GM18867 (cell line): ENCODE results near the gene GRAMD1A.
"Not testable (repeated sequence)": the region's sequence is repeated elsewhere in the genome, so short reads cannot be mapped to it uniquely, and the experiment has no call there.

Source experiments
- ATAC-seq: cut with Tn5 transposase; IDR thresholded peaks from one replicate; pipeline ENCODE4 v1.9.1; 2021; ENCODE audit warnings: mild to moderate bottlenecking, moderate library complexity; ENCODE audit not compliant: unreplicated experiment

The GRAMD1A gene

GRCh38 chr19:35000647-35001501 lies 751 bp downstream of the GRAMD1A start:
- ATAC-seq, result no peak

GRCh38 chr19:35002037-35002535 lies 2.0 kb downstream of the GRAMD1A start:
- no peak for ATAC-seq

GRCh38 chr19:35004517-35005255 lies 4.6 kb downstream of the GRAMD1A start:
- ATAC-seq, result no peak

DNA sequence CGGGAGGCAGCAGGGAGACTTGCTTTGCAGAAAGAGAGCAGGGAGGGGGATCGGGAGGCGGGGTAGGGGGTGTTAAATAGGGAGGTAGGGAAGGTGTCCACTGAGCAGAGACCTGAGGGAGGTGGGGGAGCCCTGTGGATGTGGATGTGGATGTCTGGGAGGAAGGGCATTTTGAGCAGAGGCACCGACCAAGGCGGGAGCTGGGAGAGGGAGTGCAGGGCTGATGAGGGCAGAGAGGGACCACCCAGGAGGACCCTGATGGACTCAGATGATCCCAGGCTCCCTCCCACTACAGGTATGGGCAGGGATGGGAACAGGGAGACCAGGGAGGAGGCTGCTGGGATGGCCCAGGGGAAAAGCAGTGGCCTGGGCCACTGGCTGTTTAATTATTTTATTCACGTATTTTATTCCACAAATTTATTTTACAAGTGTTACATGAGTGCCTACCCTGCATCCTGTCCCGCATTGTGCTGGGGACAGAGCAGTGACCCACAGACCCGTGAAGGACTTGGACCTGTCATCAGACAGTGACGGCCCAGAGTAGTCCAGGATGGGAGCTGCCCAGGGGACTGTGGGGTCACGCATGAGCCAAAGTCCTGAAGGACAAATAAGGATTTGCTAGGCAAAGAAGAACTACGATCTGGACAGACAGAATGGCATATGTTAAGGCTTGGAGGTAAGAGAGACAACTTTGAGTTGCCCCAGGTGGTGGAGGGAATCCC lies 5.3 kb downstream of the GRAMD1A start:
- ATAC-seq, result no peak

DNA sequence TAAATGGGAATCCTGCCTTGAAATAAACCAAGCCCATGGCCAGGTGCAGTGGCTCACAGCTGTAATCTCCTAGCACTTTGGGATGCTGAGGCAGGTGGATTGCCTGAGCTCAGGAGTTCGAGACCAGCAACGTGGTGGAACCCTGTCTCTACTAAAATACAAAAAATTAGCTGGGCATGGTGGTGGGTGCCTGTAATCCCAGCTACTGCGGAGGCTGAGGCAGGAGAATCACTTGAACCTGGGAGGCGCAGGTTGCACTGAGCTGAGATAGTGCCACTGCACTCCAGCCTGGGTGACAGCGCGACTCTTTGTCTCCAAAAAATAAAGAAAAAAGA lies 5.9 kb downstream of the GRAMD1A start:
- not testable (repeated sequence) for ATAC-seq

DNA sequence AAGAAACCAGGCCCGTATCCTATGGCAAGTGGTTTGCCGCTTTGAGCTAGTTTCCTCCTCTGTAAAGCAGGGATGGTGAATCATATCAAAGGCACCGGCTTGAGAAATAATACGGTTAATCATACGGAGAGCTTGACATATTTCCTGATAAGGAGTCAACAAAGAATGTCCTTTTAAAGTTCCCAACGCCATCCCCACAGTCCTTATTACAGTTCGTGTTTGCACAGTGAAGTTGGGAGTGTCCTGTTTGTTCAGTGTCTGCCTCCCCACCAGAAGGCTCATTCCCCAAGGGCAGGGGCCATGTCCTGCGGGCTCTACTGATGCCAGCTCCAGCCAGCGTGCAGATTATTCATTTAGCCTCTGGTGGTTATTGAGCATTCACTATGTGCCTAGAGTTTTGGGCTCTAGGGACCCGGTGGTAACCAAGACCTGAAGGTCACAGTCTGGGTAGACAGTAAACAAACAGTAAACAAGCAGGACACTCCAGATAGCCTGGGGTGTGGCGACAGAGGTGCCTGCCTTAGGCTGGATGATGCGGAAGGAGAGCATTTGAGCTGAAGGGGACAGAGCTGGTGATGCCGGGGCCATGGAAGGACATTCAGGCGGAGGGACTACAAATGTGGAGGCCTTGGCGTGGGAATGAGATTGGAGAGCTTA lies 6.3 kb downstream of the GRAMD1A start:
- no peak for ATAC-seq

DNA sequence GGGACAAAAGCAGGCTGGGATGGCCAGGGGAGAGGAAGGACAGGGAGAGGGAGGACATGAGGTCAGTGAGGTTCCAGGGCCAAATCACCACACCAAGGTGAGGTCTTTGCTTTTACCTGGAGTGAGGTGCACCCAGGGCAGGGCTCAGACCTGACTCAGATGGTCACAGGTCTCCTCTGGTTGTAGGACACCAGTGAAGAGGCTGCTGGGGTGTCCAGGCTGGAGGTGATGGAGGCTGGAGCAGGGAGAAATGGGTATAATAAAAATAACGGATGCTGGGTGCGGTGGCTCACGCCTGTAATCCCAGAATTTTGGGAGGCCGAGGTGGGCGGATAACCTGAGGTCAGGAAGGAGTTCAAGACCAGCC lies 6.9 kb downstream of the GRAMD1A start:
- no peak for ATAC-seq

- not testable (repeated sequence) for ATAC-seq
Measured at GRCh38 chr19:35007427-35007826, 7.3 kb downstream of the GRAMD1A start.

DNA sequence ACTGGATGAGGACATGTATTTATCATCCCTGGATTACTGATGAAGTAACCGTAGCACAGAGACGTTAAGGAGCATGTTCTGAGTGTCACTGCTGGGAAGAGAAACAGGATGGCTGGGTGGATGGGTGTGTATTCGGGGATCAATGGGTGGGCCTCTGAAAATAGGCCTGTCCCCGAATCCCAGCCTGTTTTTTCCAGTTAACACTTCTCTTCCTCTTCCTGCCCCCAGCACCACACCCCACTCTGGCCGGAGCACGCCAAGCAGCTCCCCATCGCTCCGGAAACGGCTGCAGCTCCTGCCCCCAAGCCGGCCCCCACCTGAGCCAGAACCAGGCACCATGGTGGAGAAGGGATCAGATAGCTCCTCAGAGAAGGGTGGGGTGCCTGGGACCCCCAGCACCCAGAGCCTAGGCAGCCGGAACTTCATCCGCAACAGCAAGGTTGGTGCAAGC lies 8.8 kb downstream of the GRAMD1A start:
- no peak for ATAC-seq

- ATAC-seq, result no peak
Measured at GRCh38 chr19:35009424-35010415, 9.6 kb downstream of the GRAMD1A start.

DNA sequence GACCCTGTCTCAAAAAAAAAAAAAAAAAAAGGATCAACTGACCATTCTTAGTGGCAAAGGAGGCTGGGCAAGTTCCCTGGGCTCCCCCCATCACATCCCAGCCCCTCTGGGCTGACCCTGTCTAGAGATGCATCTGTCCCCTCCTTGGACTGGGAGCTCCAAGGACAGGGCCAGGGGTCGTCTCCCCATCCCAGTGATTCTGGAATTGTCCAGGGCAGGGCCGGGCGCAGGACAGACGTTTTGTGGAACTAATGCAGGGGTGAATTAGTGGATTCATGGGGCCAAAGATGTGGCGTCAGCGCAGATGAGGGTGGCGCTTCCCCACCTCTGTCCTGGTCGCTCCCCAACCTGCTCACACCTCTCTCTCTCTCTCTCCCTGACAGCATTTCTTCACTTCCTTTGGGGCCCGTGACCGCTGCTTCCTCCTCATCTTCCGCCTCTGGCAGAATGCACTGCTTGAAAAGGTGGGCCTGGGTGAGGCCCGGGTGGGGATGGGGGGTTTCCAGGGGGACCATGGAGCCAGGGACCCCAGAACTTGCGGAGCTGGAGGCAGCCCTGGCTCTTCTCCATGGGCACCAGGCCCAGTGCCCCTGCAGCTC lies 11.1 kb downstream of the GRAMD1A start:
- ATAC-seq, result no peak

DNA sequence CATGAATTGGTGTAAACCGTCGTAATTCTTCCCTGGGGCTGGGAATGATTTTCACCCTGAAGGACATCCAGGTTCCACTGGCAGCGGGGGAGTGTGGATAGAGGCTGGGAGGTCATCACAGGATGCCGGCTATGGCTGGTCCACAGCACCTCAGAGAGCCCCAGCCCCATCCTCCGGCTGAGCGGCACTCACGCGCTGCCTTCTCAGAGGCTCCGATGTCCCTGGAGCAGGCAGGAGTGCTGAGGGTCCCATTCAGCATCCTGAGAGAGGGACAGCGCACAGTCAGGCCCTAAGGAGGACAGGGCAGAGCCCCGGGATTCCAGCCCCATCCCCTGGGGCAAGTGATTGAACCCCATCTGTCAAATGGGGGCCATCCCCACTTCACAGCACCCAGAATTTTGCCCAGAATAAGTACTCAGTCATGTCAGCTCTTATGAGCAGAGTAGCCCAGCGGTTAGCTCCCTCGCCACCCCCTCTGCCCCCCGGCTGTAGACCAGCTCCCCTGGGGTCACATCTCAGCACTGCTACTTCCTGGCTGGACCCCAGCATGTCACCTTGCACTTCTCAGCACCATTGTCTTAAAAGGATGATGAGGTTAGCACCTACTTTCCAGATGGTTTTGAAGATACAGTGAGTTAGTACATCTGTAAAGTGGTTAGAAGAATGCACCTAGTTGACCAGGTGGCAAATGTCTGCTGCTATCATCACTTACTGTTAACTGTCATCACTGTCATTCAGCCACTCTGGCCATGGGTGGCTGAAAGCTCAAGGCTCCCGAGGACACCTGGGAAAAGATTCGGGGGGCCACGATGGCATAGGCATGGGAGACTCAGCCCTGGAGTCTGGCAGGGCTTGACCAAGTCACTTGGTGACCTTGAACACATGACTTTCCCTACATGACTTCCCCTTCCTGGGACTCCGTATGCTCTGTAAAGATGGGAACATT lies 11.9 kb downstream of the GRAMD1A start:
- no peak for ATAC-seq

DNA sequence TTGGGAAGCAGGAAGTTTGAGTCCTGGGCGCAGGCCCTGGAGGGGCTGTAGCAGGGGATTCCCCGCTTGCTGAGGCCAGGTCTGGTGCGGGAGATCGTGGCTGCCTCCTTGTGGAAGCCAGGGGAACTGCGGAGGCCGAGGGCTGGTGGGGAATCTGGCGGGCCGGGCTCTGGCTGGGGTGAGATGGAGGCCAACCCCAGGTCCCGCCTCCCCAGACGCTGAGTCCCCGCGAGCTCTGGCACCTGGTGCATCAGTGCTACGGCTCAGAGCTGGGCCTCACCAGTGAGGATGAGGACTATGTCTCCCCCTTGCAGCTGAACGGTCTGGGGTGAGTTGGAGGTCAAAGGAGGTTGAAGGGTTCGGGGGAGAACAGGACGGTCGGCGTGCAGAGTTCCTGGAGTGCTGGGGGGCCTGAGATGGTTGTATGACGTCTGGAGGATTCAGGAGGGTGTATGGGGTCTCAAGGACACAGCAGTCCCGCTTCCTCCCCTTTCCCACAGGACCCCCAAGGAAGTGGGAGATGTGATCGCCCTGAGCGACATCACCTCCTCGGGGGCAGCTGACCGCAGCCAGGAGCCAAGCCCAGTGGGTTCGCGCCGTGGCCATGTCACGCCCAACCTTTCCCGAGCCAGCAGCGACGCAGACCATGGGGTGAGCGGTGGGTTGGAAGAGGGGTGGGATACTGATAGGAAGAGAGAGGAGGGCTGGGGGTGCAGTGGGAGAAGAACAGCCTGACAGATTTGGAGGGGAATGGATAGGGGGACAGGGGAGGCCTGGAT lies 13.1 kb downstream of the GRAMD1A start:
- ATAC-seq, result peak; percentile 45

DNA sequence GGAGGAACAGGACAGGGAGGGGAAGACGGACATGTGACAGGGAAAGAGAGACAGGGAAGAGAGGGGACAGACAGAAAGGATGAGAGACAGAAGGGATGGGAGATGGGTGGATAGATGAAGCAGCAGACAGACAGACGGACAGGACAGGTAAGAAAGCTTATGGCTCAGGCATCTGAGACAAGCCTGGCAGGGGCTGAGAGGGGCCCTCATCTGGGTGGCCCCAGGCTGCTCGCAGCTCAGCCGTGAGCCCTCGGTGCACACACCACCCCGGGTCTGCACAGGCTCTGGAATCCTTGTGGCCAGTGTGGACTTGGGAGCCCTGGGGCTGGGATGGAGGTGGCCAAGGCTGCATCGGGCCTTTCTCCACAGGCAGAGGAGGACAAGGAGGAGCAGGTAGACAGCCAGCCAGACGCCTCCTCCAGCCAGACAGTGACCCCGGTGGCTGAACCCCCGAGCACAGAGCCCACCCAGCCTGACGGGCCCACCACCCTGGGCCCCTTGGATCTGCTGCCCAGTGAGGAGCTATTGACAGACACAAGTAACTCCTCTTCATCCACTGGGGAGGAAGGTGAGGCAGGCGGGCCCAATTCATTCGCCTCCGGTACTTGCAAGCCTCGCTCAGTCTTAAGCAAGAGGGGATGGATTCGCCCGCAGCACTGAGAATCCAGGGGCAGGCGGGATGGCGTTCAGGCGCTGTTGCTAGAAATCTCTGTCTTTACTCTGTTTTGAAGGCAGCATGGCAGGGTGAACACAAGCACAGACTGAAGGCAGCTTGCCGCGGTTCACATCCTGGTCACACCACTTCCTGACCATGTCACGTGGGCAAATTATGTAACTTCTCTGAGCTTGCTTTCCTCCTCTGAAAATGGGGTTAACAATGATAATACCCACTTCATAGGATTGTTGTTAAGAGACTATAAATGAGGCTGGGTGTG lies 14.0 kb downstream of the GRAMD1A start:
- ATAC-seq, result no peak

DNA sequence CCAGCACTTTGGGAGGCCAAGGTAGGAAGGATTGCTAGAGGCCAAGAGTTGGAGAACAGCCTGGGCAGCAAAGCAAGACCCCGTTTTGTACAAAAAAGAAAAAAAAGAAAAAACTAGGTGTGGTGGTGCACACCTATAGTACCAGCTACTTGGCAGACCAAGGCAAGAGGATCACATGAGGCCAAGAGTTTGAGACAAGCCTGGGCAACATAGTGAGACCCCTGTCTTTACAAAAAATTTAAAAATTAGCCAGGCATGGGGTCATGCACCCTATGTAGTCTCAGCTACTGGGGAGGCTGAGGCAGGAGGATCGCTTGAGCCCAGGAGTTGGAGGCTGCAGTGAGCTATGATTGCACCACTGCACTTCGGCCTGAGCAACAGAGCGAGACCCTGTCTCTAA lies 14.7 kb downstream of the GRAMD1A start:
- not testable (repeated sequence) for ATAC-seq

DNA sequence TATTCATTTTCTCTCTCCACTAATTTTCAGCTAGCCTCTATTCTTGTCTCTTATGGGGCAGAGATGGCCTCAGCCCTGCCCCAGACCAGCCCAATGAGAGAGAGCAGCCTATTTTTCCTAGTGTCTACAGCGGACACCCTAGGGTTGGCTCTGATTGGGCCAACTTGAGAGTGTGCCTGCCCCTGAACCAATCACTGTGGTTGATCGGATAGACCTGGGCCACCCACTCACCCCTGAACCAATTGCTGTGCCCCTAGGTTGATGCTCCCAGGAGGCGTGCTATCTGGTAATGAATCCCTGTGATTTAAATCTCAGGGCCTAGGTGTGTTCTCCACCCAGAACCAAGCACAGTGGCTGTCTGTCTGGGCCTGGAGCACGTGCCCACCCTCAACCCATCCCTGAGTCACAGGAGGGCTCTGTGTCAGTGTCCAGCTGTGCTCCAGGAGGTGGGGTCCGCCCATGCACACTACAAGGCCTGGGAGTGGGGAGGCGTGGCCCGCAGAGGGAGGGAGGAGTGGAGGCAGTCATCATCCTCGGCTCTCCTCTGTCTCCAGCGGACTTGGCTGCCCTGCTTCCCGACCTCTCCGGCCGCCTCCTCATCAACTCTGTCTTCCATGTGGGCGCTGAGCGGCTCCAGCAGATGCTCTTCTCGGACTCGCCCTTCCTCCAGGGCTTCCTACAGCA lies 15.3 kb downstream of the GRAMD1A start:
- ATAC-seq, result no peak
